Mesenchymal stem cell (in vitro differentiated cells and primary cell): ENCODE results near the gene CCDC18.

Source experiments
- DNase-seq: peaks from one replicate; pipeline ENCODE4 v3.0.0-alpha.2; 2013
- H2AFZ ChIP-seq: one replicate; pipeline ENCODE4 v1.6.1; 2013; ENCODE audit warnings: low read depth, mild to moderate bottlenecking, control low read depth, inconsistent platforms, low read length, moderate library complexity
- H2AK5ac ChIP-seq: 2 replicates; pipeline ENCODE4 v1.6.1; 2013; ENCODE audit warnings: low read length, moderate library complexity, mild to moderate bottlenecking, inconsistent platforms; ENCODE audit not compliant: severe bottlenecking
- H2BK120ac ChIP-seq: one replicate; pipeline ENCODE4 v1.6.1; 2013; ENCODE audit warnings: low read depth, mild to moderate bottlenecking, inconsistent platforms, low read length, moderate library complexity
- H2BK12ac ChIP-seq, 2 experiments: one replicate each; pipeline ENCODE4 v1.6.1; 2013; ENCODE audit warnings: inconsistent platforms in 2 of 2, low read length in 2 of 2, mild to moderate bottlenecking in 2 of 2, moderate library complexity in 2 of 2, control low read depth in 1 of 2
- H2BK15ac ChIP-seq: one replicate; pipeline ENCODE4 v1.6.1; 2013; ENCODE audit warnings: mild to moderate bottlenecking, low read depth, inconsistent platforms; ENCODE audit not compliant: poor library complexity, severe bottlenecking
- H2BK5ac ChIP-seq: 2 replicates; pipeline ENCODE4 v1.6.1; 2013; ENCODE audit warnings: low read depth, mild to moderate bottlenecking, low read length, control low read depth, inconsistent platforms; ENCODE audit not compliant: poor library complexity, severe bottlenecking
- H3K14ac ChIP-seq, 2 experiments: one replicate each; pipeline ENCODE4 v1.6.1; 2013; ENCODE audit warnings: inconsistent platforms in 2 of 2, low read length in 2 of 2, control low read depth in 1 of 2, mild to moderate bottlenecking in 1 of 2, moderate library complexity in 1 of 2
- H3K18ac ChIP-seq, 2 experiments: one replicate each; pipeline ENCODE4 v1.6.1; 2013; ENCODE audit warnings: inconsistent platforms in 2 of 2, low read length in 2 of 2, control low read depth in 1 of 2, low read depth in 1 of 2, mild to moderate bottlenecking in 1 of 2
- H3K23ac ChIP-seq, 2 experiments: one replicate each; pipeline ENCODE4 v1.6.1; 2013; ENCODE audit warnings: inconsistent platforms in 2 of 2, low read length in 2 of 2, mild to moderate bottlenecking in 2 of 2, moderate library complexity in 2 of 2, control low read depth in 1 of 2
- H3K27ac ChIP-seq: 2 replicates; pipeline ENCODE4 v1.5.1; 2013; ENCODE audit warnings: mild to moderate bottlenecking, moderate library complexity, low read length, control low read depth, inconsistent platforms; ENCODE audit not compliant: poor library complexity, severe bottlenecking
- H3K27me3 ChIP-seq, 2 experiments: 2 replicates each; pipeline versions ENCODE4 v1.6.1 to v1.7.0; 2013; ENCODE audit warnings: low read length in 2 of 2, mild to moderate bottlenecking in 2 of 2, moderate library complexity in 2 of 2, control low read depth in 1 of 2, inconsistent platforms in 1 of 2; ENCODE audit not compliant: control insufficient read depth in 1 of 2, insufficient read depth in 1 of 2
- H3K36me3 ChIP-seq, 2 experiments: 2 replicates each; pipeline versions ENCODE4 v1.6.1 to v1.7.0; 2013; ENCODE audit warnings: low read length in 2 of 2, control low read depth in 1 of 2, inconsistent platforms in 1 of 2, low read depth in 1 of 2, mild to moderate bottlenecking in 1 of 2; ENCODE audit not compliant: insufficient read depth in 2 of 2, control insufficient read depth in 1 of 2
- H3K4ac ChIP-seq, 2 experiments: one replicate each; pipeline ENCODE4 v1.6.1; 2013; ENCODE audit warnings: inconsistent platforms in 2 of 2, low read length in 2 of 2, mild to moderate bottlenecking in 2 of 2, moderate library complexity in 2 of 2, control low read depth in 1 of 2, low read depth in 1 of 2
- H3K4me1 ChIP-seq: 2 replicates; pipeline ENCODE4 v1.6.1; 2013; ENCODE audit warnings: low read depth, low read length, control low read depth; ENCODE audit not compliant: control insufficient read depth, insufficient read depth
- H3K4me2 ChIP-seq: 2 replicates; pipeline ENCODE4 v1.6.1; 2013; ENCODE audit warnings: low read length, mild to moderate bottlenecking, inconsistent platforms; ENCODE audit not compliant: poor library complexity, severe bottlenecking
- H3K4me3 ChIP-seq, 2 experiments: 2 replicates each; pipeline versions ENCODE4 v1.5.1 to v1.7.0; 2013; ENCODE audit warnings: low read length in 2 of 2, mild to moderate bottlenecking in 2 of 2, control low read depth in 1 of 2, low read depth in 1 of 2; ENCODE audit not compliant: insufficient read depth in 1 of 2
- H3K79me1 ChIP-seq: replicated peaks from 2 replicates; pipeline ENCODE4 v1.6.1; 2013; ENCODE audit warnings: mild to moderate bottlenecking, control low read depth, low read length, inconsistent platforms; ENCODE audit not compliant: poor library complexity, severe bottlenecking
- H3K9ac ChIP-seq: 2 replicates; pipeline ENCODE4 v1.7.0; 2013; ENCODE audit warnings: mild to moderate bottlenecking, low read length, moderate library complexity
- H3K9me3 ChIP-seq: 2 replicates; pipeline ENCODE4 v1.7.0; 2013; ENCODE audit warnings: mild to moderate bottlenecking, low read length; ENCODE audit not compliant: control insufficient read depth
- H4K8ac ChIP-seq: one replicate; pipeline ENCODE4 v1.6.1; 2013; ENCODE audit warnings: inconsistent platforms, mild to moderate bottlenecking, low read length, moderate library complexity
- H4K91ac ChIP-seq: one replicate; pipeline ENCODE4 v1.6.1; 2013; ENCODE audit warnings: mild to moderate bottlenecking, low read length, inconsistent platforms
- WGBS: methylation state at CpG from one replicate; pipeline ENCODE4 v1.1.7; 2013; ENCODE audit warnings: mixed read lengths; 5-methylcytosine and 5-hydroxymethylcytosine counted together

The CCDC18 gene

DNA sequence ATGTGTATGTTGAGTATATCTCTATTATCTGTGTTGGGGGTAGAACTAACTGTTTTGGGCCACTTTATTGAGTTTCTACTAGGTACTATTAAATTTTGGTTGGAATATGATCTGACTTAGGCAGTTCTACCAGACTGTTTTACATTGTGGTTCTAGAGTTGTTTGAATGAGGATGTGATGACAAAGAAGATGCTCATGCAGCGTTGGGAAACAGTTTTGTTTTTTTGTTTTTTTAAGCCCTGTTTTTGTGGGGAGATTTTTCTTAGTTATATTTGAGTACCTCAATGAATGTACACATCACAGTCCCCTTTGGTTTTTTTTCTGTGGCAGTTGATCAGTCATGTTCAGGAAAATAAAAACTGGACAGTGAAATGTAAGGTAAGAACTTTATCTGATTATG is 40.4 kb upstream of the CCDC18 start:
- H2BK120ac ChIP-seq = no peak overlapping the region
- no peak overlapping the region for H3K9ac ChIP-seq
- H3K4me2 ChIP-seq = no peak overlapping the region
- no peak overlapping the region for H2BK12ac ChIP-seq
- H3K4ac ChIP-seq = no peak overlapping the region
- no peak overlapping the region for H3K23ac ChIP-seq
- no peak overlapping the region for H2AFZ ChIP-seq
- peaks cover 11% of the 10 kb centered on the region for H3K79me1 ChIP-seq
- no peak overlapping the region for H2BK15ac ChIP-seq
- no peak overlapping the region for H4K8ac ChIP-seq
- H3K27ac ChIP-seq = no peak overlapping the region
- H3K18ac ChIP-seq = no peak overlapping the region
- no peak overlapping the region for H2AK5ac ChIP-seq
- H3K4me1 ChIP-seq = no peaks in the 10 kb centered on the region
- no peak overlapping the region for H4K91ac ChIP-seq
- no peaks in the 10 kb centered on the region for H3K27me3 ChIP-seq
- no peak overlapping the region for H3K4me3 ChIP-seq
- WGBS = 100% methylated on average over 1 of the region's 1 CpG
- DNase-seq = no peak
- H3K14ac ChIP-seq = no peak overlapping the region
- no peak overlapping the region for H2BK5ac ChIP-seq
- H3K9me3 ChIP-seq = no peaks in the 10 kb centered on the region
- H3K36me3 ChIP-seq = peaks cover 7 to 24% of the 10 kb centered on the region in 2 experiments

DNA sequence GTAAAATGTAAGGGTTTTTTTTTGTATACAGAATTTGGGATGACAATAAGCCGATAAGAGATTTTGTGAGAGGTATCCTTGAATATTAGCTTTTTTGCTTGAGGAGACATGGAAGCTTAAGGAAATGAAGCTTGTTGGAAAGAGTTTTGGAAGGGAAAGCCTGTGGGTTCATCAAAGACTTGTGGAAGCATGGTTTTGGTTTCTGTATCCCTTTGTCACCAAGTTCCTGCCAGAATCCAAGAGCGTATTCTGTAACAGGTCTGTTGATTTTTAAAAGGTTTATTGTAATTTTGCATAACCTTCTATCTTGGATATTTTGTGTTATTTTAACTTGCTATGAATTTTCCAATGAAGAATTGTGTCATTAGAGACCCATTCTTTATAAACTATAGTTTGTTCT is 38.4 kb upstream of the CCDC18 start:
- H3K27me3 ChIP-seq = no peaks in the 10 kb centered on the region
- H3K79me1 ChIP-seq = peaks cover 12% of the 10 kb centered on the region
- H3K4me1 ChIP-seq = no peaks in the 10 kb centered on the region
- DNase-seq = no peak
- no peaks in the 10 kb centered on the region for H3K9me3 ChIP-seq
- no peak overlapping the region for H2BK5ac ChIP-seq
- H4K8ac ChIP-seq = no peak overlapping the region
- H2BK12ac ChIP-seq = no peak overlapping the region
- H3K9ac ChIP-seq = no peak overlapping the region
- H3K23ac ChIP-seq = no peak overlapping the region
- no peak overlapping the region for H3K4me2 ChIP-seq
- H3K4me3 ChIP-seq = no peak overlapping the region
- H4K91ac ChIP-seq = no peak overlapping the region
- peaks cover 8 to 9% of the 10 kb centered on the region in 2 experiments for H3K36me3 ChIP-seq
- H3K18ac ChIP-seq = no peak overlapping the region
- no peak overlapping the region for H3K14ac ChIP-seq
- WGBS = 97% methylated on average over 2 of the region's 2 CpGs
- H3K27ac ChIP-seq = no peak overlapping the region
- H2AFZ ChIP-seq = no peak overlapping the region
- no peak overlapping the region for H2BK15ac ChIP-seq
- no peak overlapping the region for H2AK5ac ChIP-seq
- no peak overlapping the region for H3K4ac ChIP-seq
- H2BK120ac ChIP-seq = no peak overlapping the region

DNA sequence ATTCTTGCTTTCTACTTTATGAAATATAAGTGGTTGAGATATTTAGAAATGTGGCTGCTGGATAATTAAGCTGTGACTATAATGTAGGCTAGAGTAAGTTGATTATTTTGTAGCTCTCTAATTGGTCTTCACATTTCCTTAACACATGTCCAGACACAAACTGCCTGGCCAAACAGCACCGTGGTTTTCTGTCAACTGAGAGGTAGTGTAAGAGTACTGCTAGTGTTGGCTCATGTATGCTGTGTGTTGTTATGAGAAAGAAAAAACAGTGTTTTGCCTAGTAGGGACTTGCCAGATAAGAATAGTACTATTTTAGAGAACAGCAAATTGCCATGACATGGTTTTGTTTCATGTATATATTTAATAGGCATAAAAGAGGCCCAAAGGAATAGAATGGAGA is 37.4 kb upstream of the CCDC18 start:
- no peak overlapping the region for H3K4me3 ChIP-seq
- no peak overlapping the region for H3K4ac ChIP-seq
- no peak overlapping the region for H2BK12ac ChIP-seq
- peaks cover 8 to 9% of the 10 kb centered on the region in 2 experiments for H3K36me3 ChIP-seq
- H3K14ac ChIP-seq = no peak overlapping the region
- no peak overlapping the region for H2AFZ ChIP-seq
- no peak overlapping the region for H2AK5ac ChIP-seq
- H3K27me3 ChIP-seq = no peaks in the 10 kb centered on the region
- H2BK15ac ChIP-seq = no peak overlapping the region
- H4K8ac ChIP-seq = no peak overlapping the region
- no peak overlapping the region for H3K4me2 ChIP-seq
- H2BK5ac ChIP-seq = no peak overlapping the region
- H3K9me3 ChIP-seq = no peaks in the 10 kb centered on the region
- no peak overlapping the region for H3K9ac ChIP-seq
- no peak overlapping the region for H3K18ac ChIP-seq
- H3K23ac ChIP-seq = no peak overlapping the region
- WGBS = 94% methylated on average over 1 of the region's 1 CpG
- H3K79me1 ChIP-seq = peaks cover 12% of the 10 kb centered on the region
- no peaks in the 10 kb centered on the region for H3K4me1 ChIP-seq
- no peak overlapping the region for H3K27ac ChIP-seq
- no peak overlapping the region for H4K91ac ChIP-seq
- H2BK120ac ChIP-seq = no peak overlapping the region
- no peak for DNase-seq

DNA sequence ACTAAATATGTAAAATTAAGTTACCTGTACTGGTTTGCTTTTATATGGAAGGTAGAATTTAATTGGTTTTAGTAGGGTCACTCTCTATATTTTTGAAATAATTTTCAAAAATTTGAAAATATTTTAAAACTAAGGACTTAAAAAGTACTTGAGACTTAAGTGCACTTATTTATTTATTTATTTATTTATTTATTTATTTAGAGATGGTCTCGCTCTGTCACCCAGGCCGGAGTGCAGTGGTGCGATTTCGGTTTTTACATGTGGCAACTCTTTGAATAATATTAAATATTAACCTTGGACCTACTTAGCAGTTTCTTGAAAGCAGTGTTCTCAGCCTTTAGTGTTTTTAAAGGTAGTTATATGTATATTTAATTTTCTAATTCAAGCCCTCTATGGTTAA is 36.8 kb upstream of the CCDC18 start:
- peaks cover 12% of the 10 kb centered on the region for H3K79me1 ChIP-seq
- no peak overlapping the region for H2BK5ac ChIP-seq
- H2BK120ac ChIP-seq = no peak overlapping the region
- no peak overlapping the region for H3K4me3 ChIP-seq
- WGBS = 100% methylated on average over 4 of the region's 4 CpGs
- H3K27ac ChIP-seq = no peak overlapping the region
- H3K14ac ChIP-seq = no peak overlapping the region
- no peaks in the 10 kb centered on the region for H3K9me3 ChIP-seq
- H4K8ac ChIP-seq = no peak overlapping the region
- no peaks in the 10 kb centered on the region for H3K27me3 ChIP-seq
- no peak for DNase-seq
- H3K4me1 ChIP-seq = no peaks in the 10 kb centered on the region
- H3K36me3 ChIP-seq = peaks cover 9 to 14% of the 10 kb centered on the region in 2 experiments
- no peak overlapping the region for H2AK5ac ChIP-seq
- no peak overlapping the region for H3K4ac ChIP-seq
- no peak overlapping the region for H3K23ac ChIP-seq
- no peak overlapping the region for H2AFZ ChIP-seq
- H3K9ac ChIP-seq = no peak overlapping the region
- H2BK15ac ChIP-seq = no peak overlapping the region
- no peak overlapping the region for H2BK12ac ChIP-seq
- H3K18ac ChIP-seq = no peak overlapping the region
- H4K91ac ChIP-seq = no peak overlapping the region
- no peak overlapping the region for H3K4me2 ChIP-seq
